C4-2B (cell line): ENCODE measurements around the gene PLXNA2.

Experiments used
- H3K27ac ChIP-seq: fragments of 450-650 bp; 2 replicates; pipeline ENCODE4 v1.5.1; 2017
- CTCF ChIP-seq: fragments of 450-650 bp; conservative IDR thresholded peaks from 2 replicates; pipeline ENCODE4 v1.5.1; 2017; ENCODE audit warnings: mild to moderate bottlenecking
- ZFX ChIP-seq: fragments of 450-650 bp; IDR thresholded peaks from 2 replicates; pipeline ENCODE4 v1.6.1; 2017

PLXNA2 gene

GRCh38 chr1:208117826-208118225, 126.4 kb downstream of the PLXNA2 start:
- no peak overlapping the region for H3K27ac ChIP-seq
- TF ChIP-seq ZFX = no peak

- H3K27ac ChIP-seq = no peak overlapping the region
- TF ChIP-seq CTCF = no peak
- no peak for TF ChIP-seq ZFX
These were observed 126.8 kb downstream of the PLXNA2 start for GRCh38 chr1:208117409-208117808.

GRCh38 chr1:208115924-208116640, 128.1 kb downstream of the PLXNA2 start:
- no peak for TF ChIP-seq CTCF
- TF ChIP-seq ZFX = no peak
- H3K27ac ChIP-seq = no peak overlapping the region

GRCh38 chr1:208113011-208113410, 131.2 kb downstream of the PLXNA2 start:
- no peak overlapping the region for H3K27ac ChIP-seq
- TF ChIP-seq ZFX (no peak), CTCF (no peak)

- TF ChIP-seq ZFX (no peak), CTCF (no peak)
These were observed 131.8 kb downstream of the PLXNA2 start for GRCh38 chr1:208112401-208112800.

GRCh38 chr1:208111646-208112190, 132.5 kb downstream of the PLXNA2 start:
- TF ChIP-seq CTCF (no peak), ZFX (no peak)
- H3K27ac ChIP-seq = no peak overlapping the region

More at GRCh38 chr1:208112401-208112800, 131.8 kb downstream of the PLXNA2 start:
- H3K27ac ChIP-seq = no peak overlapping the region

- TF ChIP-seq ZFX = no peak
- no peak for TF ChIP-seq CTCF
- no peak overlapping the region for H3K27ac ChIP-seq
These were observed 133.9 kb downstream of the PLXNA2 start for GRCh38 chr1:208110296-208110695.
